Measurements from ENCODE around the gene SLAIN2. TPM values are rescaled to one million over a fixed set of nuclear protein-coding genes. Genes with fewer than 3 reads are reported as not detected.
"Not testable (repeated sequence)": the region's sequence is repeated elsewhere in the genome, so short reads cannot be mapped to it uniquely, and the experiment has no call there.

Gene SLAIN2
- 10 to 100 TPM; 56.3 to 74.2 (median 66.6) TPM for polyA plus RNA-seq (ENCODE audit: insufficient read length in 3 of 3)
- long read RNA-seq, donor 1, full-length matches to known transcripts, result 1 of 8 reads
- long read RNA-seq, donor 1, partial matches to known transcripts, result 7 of 8 reads
- long read RNA-seq, donor 1, other reads (novel, unspliced or antisense), result 0 of 8 reads
- long read RNA-seq, donor 2, result 0 reads
- long read RNA-seq, donor 3, full-length matches to known transcripts, result 4 of 26 reads
- long read RNA-seq, donor 3, partial matches to known transcripts, result 17 of 26 reads
- long read RNA-seq, donor 3, other reads (novel, unspliced or antisense), result 5 of 26 reads
- long read RNA-seq, donor 4, full-length matches to known transcripts, result 5 of 12 reads
- long read RNA-seq, donor 4, partial matches to known transcripts, result 7 of 12 reads
- long read RNA-seq, donor 4, other reads (novel, unspliced or antisense), result 0 of 12 reads
- long read RNA-seq, donor 5, result 0 reads
- long read RNA-seq, donor 6, full-length matches to known transcripts, result 3 of 16 reads
- long read RNA-seq, donor 6, partial matches to known transcripts, result 8 of 16 reads
- long read RNA-seq, donor 6, other reads (novel, unspliced or antisense), result 5 of 16 reads
- long read RNA-seq, donor 7, partial matches to known transcripts, result 5 of 5 reads
- long read RNA-seq, donor 7, other reads (novel, unspliced or antisense), result 0 of 5 reads
- long read RNA-seq, donor 8, result 0 reads
- long read RNA-seq, donor 9, full-length matches to known transcripts, result 1 of 21 reads
- long read RNA-seq, donor 9, partial matches to known transcripts, result 20 of 21 reads
- long read RNA-seq, donor 9, other reads (novel, unspliced or antisense), result 0 of 21 reads
- long read RNA-seq, donor 10, full-length matches to known transcripts, result 2 of 2 reads
- long read RNA-seq, donor 10, partial matches to known transcripts, result 0 of 2 reads
- long read RNA-seq, donor 10, other reads (novel, unspliced or antisense), result 0 of 2 reads
- long read RNA-seq, donor 11, full-length matches to known transcripts, result 7 of 27 reads
- long read RNA-seq, donor 11, partial matches to known transcripts, result 20 of 27 reads
- long read RNA-seq, donor 11, other reads (novel, unspliced or antisense), result 0 of 27 reads
- long read RNA-seq, donor 12, result 0 reads
- long read RNA-seq, donor 13, result 0 reads
- long read RNA-seq, donor 14, result 0 reads
- long read RNA-seq, donor 15, full-length matches to known transcripts, result 4 of 4 reads
- long read RNA-seq, donor 15, partial matches to known transcripts, result 0 of 4 reads
- long read RNA-seq, donor 15, other reads (novel, unspliced or antisense), result 0 of 4 reads
- long read RNA-seq, donor 16, full-length matches to known transcripts, result 7 of 125 reads
- long read RNA-seq, donor 16, partial matches to known transcripts, result 111 of 125 reads
- long read RNA-seq, donor 16, other reads (novel, unspliced or antisense), result 7 of 125 reads

- peak; percentile 83 to 96 (median 95) for DNase-seq (ENCODE audit: extremely low read depth in 1 of 11, low read depth in 9 of 11, low spot score in 4 of 11)
Observed at GRCh38 chr4:48340965-48341775, at the start of gene SLAIN2. Gene SLAIN2 (plus strand): TSS chr4:48341529. CDS start chr4:48341740, 211 bp downstream.

DNA sequence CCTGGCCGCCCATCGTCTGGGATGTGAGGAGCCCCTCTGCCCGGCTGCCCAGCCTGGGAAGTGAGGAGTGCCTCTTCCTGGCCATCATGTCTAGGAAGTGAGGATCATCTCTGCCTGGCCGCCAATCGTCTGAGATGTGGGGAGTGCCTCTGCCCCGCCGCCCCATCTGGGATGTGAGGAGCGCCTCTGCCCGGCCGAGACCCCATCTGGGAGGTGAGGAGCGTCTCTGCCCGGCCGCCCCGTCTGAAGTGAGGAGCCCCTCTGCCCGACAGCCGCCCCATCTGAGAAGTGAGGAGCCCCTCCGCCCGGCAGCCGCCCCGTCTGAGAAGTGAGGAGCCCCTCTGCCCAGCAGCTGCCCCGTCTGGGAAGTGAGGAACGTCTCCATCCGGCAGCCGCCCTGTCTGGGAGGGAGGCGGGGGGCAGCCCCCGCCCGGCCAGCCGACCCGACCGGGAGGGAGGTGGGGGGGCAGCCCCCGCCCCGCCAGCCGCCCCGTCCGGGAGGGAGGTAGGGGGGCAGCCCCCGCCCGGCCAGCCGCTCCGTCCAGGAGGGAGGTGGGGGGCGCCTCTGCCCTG is 49.0 kb upstream of the SLAIN2 start:
- not testable (repeated sequence) for DNase-seq (ENCODE audit: extremely low read depth in 1 of 11, low read depth in 9 of 11, low spot score in 4 of 11)

DNA sequence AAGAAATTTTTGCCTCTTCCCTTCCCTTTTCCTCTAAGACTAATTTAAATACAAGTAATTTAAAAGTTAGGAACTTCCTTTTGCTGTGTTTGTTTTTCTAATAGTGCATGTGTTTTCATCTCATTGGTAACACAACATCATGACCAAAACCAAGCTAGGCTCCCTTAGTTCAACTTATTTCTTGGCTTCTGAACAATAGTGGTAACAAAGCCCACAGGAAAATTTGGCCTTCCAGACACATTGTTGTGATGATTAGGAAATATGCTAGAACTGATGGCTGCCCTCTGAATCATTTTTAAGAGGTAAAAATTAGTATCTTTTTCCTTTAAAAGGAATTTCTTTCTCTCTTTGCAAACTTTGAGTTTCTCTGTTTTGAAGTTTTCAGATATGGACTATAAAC is 46.2 kb upstream of the SLAIN2 start:
- no peak for DNase-seq (ENCODE audit: extremely low read depth in 1 of 11, low read depth in 9 of 11, low spot score in 4 of 11)

GRCh38 chr4:48296365-48296764 is 45.0 kb upstream of the SLAIN2 start:
- DNase-seq (ENCODE audit: extremely low read depth in 1 of 11, low read depth in 9 of 11, low spot score in 4 of 11), result no peak

GRCh38 chr4:48297256-48297846 is 44.0 kb upstream of the SLAIN2 start:
- DNase-seq (ENCODE audit: extremely low read depth in 1 of 11, low read depth in 9 of 11, low spot score in 4 of 11), result no peak

- no peak for DNase-seq (ENCODE audit: extremely low read depth in 1 of 11, low read depth in 9 of 11, low spot score in 4 of 11)
Observed at GRCh38 chr4:48299560-48299959, 41.8 kb upstream of the SLAIN2 start.

DNA sequence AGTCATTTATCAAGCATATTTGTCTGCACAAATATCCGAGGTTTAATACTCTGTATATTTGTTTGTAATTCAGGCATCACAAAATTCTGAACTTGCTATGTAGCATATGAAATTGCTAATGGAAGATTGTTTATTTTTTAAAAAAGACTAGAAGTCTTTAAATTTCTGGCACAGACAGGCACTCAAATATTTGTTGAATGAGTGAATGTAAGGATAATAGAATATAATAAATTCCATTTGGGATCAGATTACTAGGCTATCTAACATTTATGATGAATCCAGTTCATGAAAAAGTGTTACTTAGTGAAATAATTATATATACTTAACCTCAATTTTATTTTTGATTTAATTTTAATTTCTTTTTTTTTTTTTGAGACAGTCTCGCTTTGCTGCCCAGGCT is 41.3 kb upstream of the SLAIN2 start:
- DNase-seq (ENCODE audit: extremely low read depth in 1 of 11, low read depth in 9 of 11, low spot score in 4 of 11), result no peak

GRCh38 chr4:48305508-48305907 is 35.8 kb upstream of the SLAIN2 start:
- DNase-seq (ENCODE audit: extremely low read depth in 1 of 11, low read depth in 9 of 11, low spot score in 4 of 11), result no peak

GRCh38 chr4:48307528-48307927 is 33.8 kb upstream of the SLAIN2 start:
- DNase-seq (ENCODE audit: extremely low read depth in 1 of 11, low read depth in 9 of 11, low spot score in 4 of 11), result no peak

DNA sequence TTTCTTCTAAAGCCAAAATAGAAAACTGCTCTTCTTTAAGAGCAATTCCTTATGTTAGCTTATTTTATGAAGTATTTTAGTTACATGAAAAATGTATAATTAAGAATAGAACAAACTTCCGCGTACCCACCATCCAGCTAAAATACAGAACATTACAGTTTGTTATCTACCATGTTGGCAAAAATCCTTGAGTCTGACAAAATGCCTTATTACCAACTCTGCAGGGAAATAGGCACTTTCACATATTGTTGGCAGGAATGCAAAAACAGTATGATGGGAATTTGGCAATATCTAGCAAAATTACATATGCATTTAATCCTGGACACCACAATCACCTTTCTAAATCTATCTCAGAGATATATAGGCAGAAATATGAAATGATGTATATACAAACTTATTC is 32.4 kb upstream of the SLAIN2 start:
- DNase-seq (ENCODE audit: extremely low read depth in 1 of 11, low read depth in 9 of 11, low spot score in 4 of 11), result no peak

DNA sequence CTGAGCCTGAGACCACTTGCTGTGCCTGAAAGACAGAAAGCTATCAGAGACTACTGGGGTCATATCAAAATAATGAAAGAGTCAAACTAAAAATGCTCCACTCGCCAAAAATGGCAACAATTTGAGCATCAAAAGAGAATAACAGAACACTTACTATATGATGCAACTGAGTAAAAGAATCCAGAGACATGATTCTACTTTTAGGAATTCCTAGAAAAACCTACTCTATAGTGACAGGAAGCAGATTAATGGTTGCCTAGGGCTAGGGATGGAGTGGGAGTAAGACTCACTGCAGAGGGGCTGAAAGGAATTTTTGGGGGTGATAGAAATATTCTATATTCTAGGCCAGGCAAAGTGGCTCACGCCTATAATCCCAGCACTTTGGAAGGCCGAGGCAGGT is 29.4 kb upstream of the SLAIN2 start:
- DNase-seq (ENCODE audit: extremely low read depth in 1 of 11, low read depth in 9 of 11, low spot score in 4 of 11), result no peak

DNA sequence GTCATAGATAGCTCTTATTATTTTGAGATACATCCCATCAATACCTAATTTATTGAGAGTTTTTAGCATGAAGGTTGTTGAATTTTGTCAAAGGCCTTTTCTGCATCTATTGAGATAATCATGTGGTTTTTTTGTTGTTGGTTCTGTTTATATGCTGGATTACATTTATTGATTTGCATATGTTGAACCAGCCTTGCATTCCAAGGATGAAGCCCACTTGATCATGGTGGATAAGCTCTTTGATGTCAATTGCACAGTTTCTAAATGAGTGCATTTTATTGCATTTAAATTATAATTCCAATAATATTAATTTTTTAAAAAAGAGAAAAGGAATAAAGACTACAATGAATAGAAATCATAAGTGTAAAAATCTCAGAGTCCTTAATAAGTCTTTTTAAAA is 26.6 kb upstream of the SLAIN2 start:
- not testable (repeated sequence) for DNase-seq (ENCODE audit: extremely low read depth in 1 of 11, low read depth in 9 of 11, low spot score in 4 of 11)

DNA sequence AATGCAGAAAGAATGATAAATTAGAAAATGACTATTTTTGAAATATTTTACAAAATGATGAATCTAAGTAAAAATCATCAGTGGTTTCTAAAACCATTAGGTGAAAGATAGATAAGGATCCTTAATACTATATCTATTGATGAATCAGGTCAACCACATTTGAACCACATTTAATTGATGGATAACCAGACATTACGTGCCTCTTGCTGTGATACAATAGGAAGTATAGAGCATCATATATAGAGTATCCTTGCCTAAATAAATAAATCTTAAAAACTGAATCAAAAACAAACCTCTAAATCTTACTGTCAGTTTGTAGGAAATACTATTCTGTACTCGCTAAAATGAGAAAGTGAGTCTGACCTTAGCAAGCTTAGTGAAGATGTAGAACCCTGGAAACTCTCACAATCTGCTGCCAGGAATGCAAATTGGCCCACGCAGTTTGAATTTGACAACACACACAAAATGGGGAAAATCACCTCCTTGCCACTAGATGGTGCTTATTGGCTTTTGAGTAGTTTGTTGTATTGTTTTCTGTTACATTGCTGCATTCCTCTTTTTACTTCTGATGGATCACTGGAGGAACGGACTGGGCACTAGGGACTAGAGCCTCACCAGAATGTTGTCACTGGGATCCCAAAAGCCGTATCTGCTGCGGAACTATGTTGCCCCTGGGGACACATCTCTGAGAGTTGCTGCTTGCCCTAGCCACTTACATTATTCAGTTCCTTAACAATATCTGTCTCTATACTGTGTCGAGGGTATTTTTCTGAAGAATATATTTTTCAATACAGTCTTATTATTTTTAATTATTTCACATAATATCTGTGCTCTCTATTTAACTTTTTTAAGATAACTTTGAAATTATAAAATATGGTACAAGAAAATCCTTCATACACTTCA is 25.4 kb upstream of the SLAIN2 start:
- DNase-seq (ENCODE audit: extremely low read depth in 1 of 11, low read depth in 9 of 11, low spot score in 4 of 11), result peak in 2 of 11 donors; percentile 23 to 25

DNA sequence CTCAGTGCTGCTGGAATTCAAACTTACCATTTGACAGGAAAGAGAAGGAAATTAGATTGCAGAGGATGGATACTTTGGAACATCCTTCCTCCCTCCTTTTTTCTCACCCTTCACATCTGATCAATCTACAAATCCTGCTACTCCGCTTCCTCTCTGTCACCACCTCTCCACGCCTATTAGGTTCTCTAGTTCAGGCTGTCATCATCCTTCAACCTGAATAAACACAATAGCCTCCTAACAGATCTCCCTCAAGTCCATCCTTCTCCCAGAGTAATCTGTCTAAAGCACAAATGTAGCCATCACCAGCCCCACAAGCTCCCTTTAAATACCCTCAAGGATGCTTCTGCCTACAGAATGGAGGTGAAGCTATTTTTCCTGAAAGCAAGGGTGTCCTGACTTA is 20.0 kb upstream of the SLAIN2 start:
- no peak for DNase-seq (ENCODE audit: extremely low read depth in 1 of 11, low read depth in 9 of 11, low spot score in 4 of 11)

DNA sequence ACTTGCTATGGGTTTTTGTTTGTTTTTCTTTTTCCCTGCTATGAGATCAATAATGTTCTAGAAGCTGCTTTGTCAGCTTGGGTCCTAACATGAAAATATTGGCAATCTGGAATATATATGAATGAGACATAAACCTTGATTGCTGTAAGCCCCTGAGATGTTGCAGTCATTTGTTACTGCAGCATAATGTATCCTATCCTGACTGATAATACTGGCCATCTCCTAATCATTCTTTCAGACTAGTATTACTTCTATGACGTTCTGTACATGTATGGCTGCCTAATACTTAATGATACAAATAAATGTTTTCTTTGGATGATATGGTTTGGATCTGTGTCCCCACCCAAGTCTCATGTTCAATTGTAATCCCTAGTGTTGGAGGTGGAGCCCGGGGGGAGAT is 19.3 kb upstream of the SLAIN2 start:
- no peak for DNase-seq (ENCODE audit: extremely low read depth in 1 of 11, low read depth in 9 of 11, low spot score in 4 of 11)

GRCh38 chr4:48324281-48324680 is 17.0 kb upstream of the SLAIN2 start:
- DNase-seq (ENCODE audit: extremely low read depth in 1 of 11, low read depth in 9 of 11, low spot score in 4 of 11), result no peak

- DNase-seq (ENCODE audit: extremely low read depth in 1 of 11, low read depth in 9 of 11, low spot score in 4 of 11), result no peak
Observed at GRCh38 chr4:48329193-48329592, 12.1 kb upstream of the SLAIN2 start.
